ENCODE measurements around the gene EXOSC1.

EXOSC1 gene

GRCh38 chr10:97451605-97452004, 5.8 kb upstream of the EXOSC1 start:
- Histone ChIP-seq H3K9me3 (ENCODE audit: control extremely low read depth in 1 of 5, control insufficient read depth in 4 of 5, insufficient read depth in 2 of 5, low read depth in 1 of 5, low read length in 4 of 5) (no peaks in the 10 kb centered on the region), H3K4me3 (ENCODE audit: control insufficient read depth in 1 of 7, extremely low read depth in 1 of 7, insufficient read depth in 4 of 7, low read depth in 2 of 7, low read length in 6 of 7) (no peak overlapping the region), H3K27ac (ENCODE audit: insufficient read depth in 1 of 2, low read depth in 1 of 2, low read length in 2 of 2, poor library complexity in 1 of 2, severe bottlenecking in 2 of 2) (no peak overlapping the region), H3K27me3 (replicated peaks in 2 of 5; ENCODE audit: control insufficient read depth in 4 of 5, insufficient read depth in 5 of 5, low read length in 4 of 5) (no peaks in the 10 kb centered on the region), H3K4me1 (ENCODE audit: control extremely low read depth in 1 of 4, control insufficient read depth in 4 of 4, insufficient read depth in 4 of 4, low read length in 3 of 4) (peaks cover 0 to 12% (median 7%) of the 10 kb centered on the region in 4 experiments), H3K36me3 (ENCODE audit: control insufficient read depth in 4 of 4, insufficient read depth in 4 of 4, low read length in 3 of 4) (peaks cover 14 to 66% (median 36%) of the 10 kb centered on the region in 4 experiments)
- POLR2A ChIA-PET: no interaction called here
- 99% methylated on average over 14 of the region's 17 CpGs for WGBS (ENCODE audit: insufficient coverage)
- CTCF ChIA-PET: interaction anchor here (1.7 to 3.3 kb wide), 2 partner anchors 11 to 43 kb away, joined by 5 to 18 read pairs; no protein-coding TSS in a partner anchor
- DNase-seq: no peak

- WGBS (ENCODE audit: insufficient coverage): 100% methylated on average over 1 of the region's 2 CpGs
- Histone ChIP-seq H3K9me3 (ENCODE audit: control extremely low read depth in 1 of 5, control insufficient read depth in 4 of 5, insufficient read depth in 2 of 5, low read depth in 1 of 5, low read length in 4 of 5) (no peaks in the 10 kb centered on the region), H3K27me3 (replicated peaks in 2 of 5; ENCODE audit: control insufficient read depth in 4 of 5, insufficient read depth in 5 of 5, low read length in 4 of 5) (no peaks in the 10 kb centered on the region), H3K4me1 (ENCODE audit: control extremely low read depth in 1 of 4, control insufficient read depth in 4 of 4, insufficient read depth in 4 of 4, low read length in 3 of 4) (peaks cover 0 to 17% (median 10%) of the 10 kb centered on the region in 4 experiments), H3K36me3 (ENCODE audit: control insufficient read depth in 4 of 4, insufficient read depth in 4 of 4, low read length in 3 of 4) (peaks cover 12 to 58% (median 29%) of the 10 kb centered on the region in 4 experiments), H3K27ac (ENCODE audit: insufficient read depth in 1 of 2, low read depth in 1 of 2, low read length in 2 of 2, poor library complexity in 1 of 2, severe bottlenecking in 2 of 2) (no peak overlapping the region), H3K4me3 (ENCODE audit: control insufficient read depth in 1 of 7, extremely low read depth in 1 of 7, insufficient read depth in 4 of 7, low read depth in 2 of 7, low read length in 6 of 7) (no peak overlapping the region)
- ChIA-PET CTCF (interaction anchor here (1.3 to 3.3 kb wide), 2 partner anchors 11 to 12 kb away, joined by 3 to 18 read pairs; no protein-coding TSS in a partner anchor), POLR2A (no interaction called here)
- no peak for DNase-seq
These were observed 5.0 kb upstream of the EXOSC1 start for GRCh38 chr10:97450828-97451227.

DNA sequence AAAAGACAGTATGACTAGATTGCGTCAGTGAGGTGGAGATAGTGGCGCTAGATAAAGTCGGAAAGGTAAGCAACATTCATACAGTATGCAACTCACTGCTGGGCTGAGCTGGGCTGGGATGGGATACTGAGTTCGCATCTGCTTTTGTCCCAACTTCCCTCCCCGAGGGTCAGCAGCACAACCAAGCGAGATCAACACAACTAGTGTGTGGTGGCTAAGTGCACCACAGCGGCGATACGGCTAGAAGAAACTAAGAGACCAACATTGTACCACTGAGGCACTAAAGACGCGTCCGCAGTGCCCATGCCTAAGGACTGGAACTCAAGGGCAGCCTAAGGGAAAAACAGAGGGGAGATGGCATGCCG, 467 bp downstream of the EXOSC1 start:
- H3K4me3 ChIP-seq (ENCODE audit: control insufficient read depth in 1 of 7, extremely low read depth in 1 of 7, insufficient read depth in 4 of 7, low read depth in 2 of 7, low read length in 6 of 7): peak overlapping the region; percentile 86 to 99 (median 92)
- POLR2A ChIA-PET: no interaction called here
- H3K27ac ChIP-seq (ENCODE audit: insufficient read depth in 1 of 2, low read depth in 1 of 2, low read length in 2 of 2, poor library complexity in 1 of 2, severe bottlenecking in 2 of 2): peak overlapping the region; percentile 64 to 79
- H3K4me1 ChIP-seq (ENCODE audit: control extremely low read depth in 1 of 4, control insufficient read depth in 4 of 4, insufficient read depth in 4 of 4, low read length in 3 of 4): peaks cover 9 to 30% (median 19%) of the 10 kb centered on the region in 4 experiments
- no peaks in the 10 kb centered on the region for H3K9me3 ChIP-seq (ENCODE audit: control extremely low read depth in 1 of 5, control insufficient read depth in 4 of 5, insufficient read depth in 2 of 5, low read depth in 1 of 5, low read length in 4 of 5)
- WGBS (ENCODE audit: insufficient coverage): 5% methylated on average over 11 of the region's 13 CpGs
- peaks cover 0 to 17% (median 11%) of the 10 kb centered on the region in 4 experiments for H3K36me3 ChIP-seq (ENCODE audit: control insufficient read depth in 4 of 4, insufficient read depth in 4 of 4, low read length in 3 of 4)
- no peak for DNase-seq
- H3K27me3 ChIP-seq (replicated peaks in 2 of 5; ENCODE audit: control insufficient read depth in 4 of 5, insufficient read depth in 5 of 5, low read length in 4 of 5): no peaks in the 10 kb centered on the region
- CTCF ChIA-PET: interaction anchor here (0.7 to 1.5 kb wide), 7 partner anchors 9 to 44 kb away, joined by 3 to 4 read pairs (median 3); partner anchors contain the start of gene RRP12

GRCh38 chr10:97444212-97444611, 1.6 kb downstream of the EXOSC1 start:
- ChIA-PET POLR2A (no interaction called here), CTCF (interaction anchor here (0.7 to 1.5 kb wide), 6 partner anchors 11 to 44 kb away, joined by 3 to 4 read pairs (median 4); no protein-coding TSS in a partner anchor)
- 100% methylated on average over 1 of the region's 1 CpG for WGBS (ENCODE audit: insufficient coverage)
- no peak for DNase-seq
- Histone ChIP-seq H3K27ac (ENCODE audit: insufficient read depth in 1 of 2, low read depth in 1 of 2, low read length in 2 of 2, poor library complexity in 1 of 2, severe bottlenecking in 2 of 2) (no peak overlapping the region), H3K4me3 (ENCODE audit: control insufficient read depth in 1 of 7, extremely low read depth in 1 of 7, insufficient read depth in 4 of 7, low read depth in 2 of 7, low read length in 6 of 7) (no peak overlapping the region), H3K4me1 (ENCODE audit: control extremely low read depth in 1 of 4, control insufficient read depth in 4 of 4, insufficient read depth in 4 of 4, low read length in 3 of 4) (peaks cover 9 to 30% (median 19%) of the 10 kb centered on the region in 4 experiments), H3K9me3 (ENCODE audit: control extremely low read depth in 1 of 5, control insufficient read depth in 4 of 5, insufficient read depth in 2 of 5, low read depth in 1 of 5, low read length in 4 of 5) (no peaks in the 10 kb centered on the region), H3K36me3 (ENCODE audit: control insufficient read depth in 4 of 4, insufficient read depth in 4 of 4, low read length in 3 of 4) (peaks cover 2 to 18% (median 15%) of the 10 kb centered on the region in 4 experiments), H3K27me3 (replicated peaks in 2 of 5; ENCODE audit: control insufficient read depth in 4 of 5, insufficient read depth in 5 of 5, low read length in 4 of 5) (no peaks in the 10 kb centered on the region)

- CTCF ChIA-PET: interaction anchor here (0.6 to 1.4 kb wide), 4 partner anchors 8 to 39 kb away, joined by 3 to 6 read pairs (median 3); no protein-coding TSS in a partner anchor
- WGBS (ENCODE audit: insufficient coverage): 100% methylated on average over 1 of the region's 1 CpG
- Histone ChIP-seq H3K36me3 (ENCODE audit: control insufficient read depth in 4 of 4, insufficient read depth in 4 of 4, low read length in 3 of 4) (peaks cover 2 to 30% (median 24%) of the 10 kb centered on the region in 4 experiments), H3K27me3 (replicated peaks in 2 of 5; ENCODE audit: control insufficient read depth in 4 of 5, insufficient read depth in 5 of 5, low read length in 4 of 5) (no peaks in the 10 kb centered on the region), H3K27ac (ENCODE audit: insufficient read depth in 1 of 2, low read depth in 1 of 2, low read length in 2 of 2, poor library complexity in 1 of 2, severe bottlenecking in 2 of 2) (no peak overlapping the region), H3K4me3 (ENCODE audit: control insufficient read depth in 1 of 7, extremely low read depth in 1 of 7, insufficient read depth in 4 of 7, low read depth in 2 of 7, low read length in 6 of 7) (no peak overlapping the region), H3K4me1 (ENCODE audit: control extremely low read depth in 1 of 4, control insufficient read depth in 4 of 4, insufficient read depth in 4 of 4, low read length in 3 of 4) (peaks cover 9 to 24% (median 19%) of the 10 kb centered on the region in 4 experiments), H3K9me3 (ENCODE audit: control extremely low read depth in 1 of 5, control insufficient read depth in 4 of 5, insufficient read depth in 2 of 5, low read depth in 1 of 5, low read length in 4 of 5) (no peaks in the 10 kb centered on the region)
- POLR2A ChIA-PET: no interaction called here
- no peak for DNase-seq
These were observed 3.5 kb downstream of the EXOSC1 start for GRCh38 chr10:97442277-97442676.

- WGBS (ENCODE audit: insufficient coverage): 100% methylated on average over 3 of the region's 6 CpGs
- H3K4me3 ChIP-seq (ENCODE audit: control insufficient read depth in 1 of 7, extremely low read depth in 1 of 7, insufficient read depth in 4 of 7, low read depth in 2 of 7, low read length in 6 of 7): no peak overlapping the region
- H3K36me3 ChIP-seq (ENCODE audit: control insufficient read depth in 4 of 4, insufficient read depth in 4 of 4, low read length in 3 of 4): peaks cover 13 to 71% (median 53%) of the 10 kb centered on the region in 4 experiments
- H3K27ac ChIP-seq (ENCODE audit: insufficient read depth in 1 of 2, low read depth in 1 of 2, low read length in 2 of 2, poor library complexity in 1 of 2, severe bottlenecking in 2 of 2): no peak overlapping the region
- CTCF ChIA-PET: interaction anchor here (1.1 kb wide), 1 partner anchor 10 kb away, joined by 3 read pairs; no protein-coding TSS in a partner anchor
- DNase-seq: no peak
- no peaks in the 10 kb centered on the region for H3K4me1 ChIP-seq (ENCODE audit: control extremely low read depth in 1 of 4, control insufficient read depth in 4 of 4, insufficient read depth in 4 of 4, low read length in 3 of 4)
- POLR2A ChIA-PET: no interaction called here
- H3K9me3 ChIP-seq (ENCODE audit: control extremely low read depth in 1 of 5, control insufficient read depth in 4 of 5, insufficient read depth in 2 of 5, low read depth in 1 of 5, low read length in 4 of 5): no peaks in the 10 kb centered on the region
- H3K27me3 ChIP-seq (replicated peaks in 2 of 5; ENCODE audit: control insufficient read depth in 4 of 5, insufficient read depth in 5 of 5, low read length in 4 of 5): no peaks in the 10 kb centered on the region
These were observed 10.6 kb downstream of the EXOSC1 start for GRCh38 chr10:97435211-97435610.

DNA sequence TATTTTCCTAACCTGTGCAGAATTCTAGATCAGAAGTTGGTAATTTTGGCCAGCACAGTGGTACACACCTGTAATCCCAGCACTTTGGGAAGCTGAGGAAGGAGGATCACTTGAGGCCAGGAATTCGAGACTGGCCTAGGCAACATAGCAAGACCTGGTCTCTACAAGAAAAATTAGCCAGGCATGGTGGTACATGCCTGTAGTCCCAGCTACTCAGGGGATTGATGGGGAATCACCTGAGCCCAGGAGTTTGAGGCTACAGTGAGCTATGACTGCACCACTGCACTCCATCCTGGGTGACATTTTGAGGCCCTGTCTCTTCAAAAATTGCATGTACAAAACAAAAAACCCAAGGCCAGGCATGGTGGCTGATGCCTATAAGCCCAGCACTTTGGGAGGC, 11.2 kb downstream of the EXOSC1 start:
- H3K9me3 ChIP-seq (ENCODE audit: control extremely low read depth in 1 of 5, control insufficient read depth in 4 of 5, insufficient read depth in 2 of 5, low read depth in 1 of 5, low read length in 4 of 5): no peaks in the 10 kb centered on the region
- 100% methylated on average over 1 of the region's 1 CpG for WGBS (ENCODE audit: insufficient coverage)
- H3K27me3 ChIP-seq (replicated peaks in 2 of 5; ENCODE audit: control insufficient read depth in 4 of 5, insufficient read depth in 5 of 5, low read length in 4 of 5): no peaks in the 10 kb centered on the region
- H3K36me3 ChIP-seq (ENCODE audit: control insufficient read depth in 4 of 4, insufficient read depth in 4 of 4, low read length in 3 of 4): peaks cover 11 to 70% (median 57%) of the 10 kb centered on the region in 4 experiments
- no peak for DNase-seq
- ChIA-PET CTCF (interaction anchor here (1.1 to 2.2 kb wide), 3 partner anchors 8 to 21 kb away, joined by 3 to 10 read pairs (median 3); no protein-coding TSS in a partner anchor), POLR2A (no interaction called here)
- H3K4me3 ChIP-seq (ENCODE audit: control insufficient read depth in 1 of 7, extremely low read depth in 1 of 7, insufficient read depth in 4 of 7, low read depth in 2 of 7, low read length in 6 of 7): no peak overlapping the region
- H3K27ac ChIP-seq (ENCODE audit: insufficient read depth in 1 of 2, low read depth in 1 of 2, low read length in 2 of 2, poor library complexity in 1 of 2, severe bottlenecking in 2 of 2): no peak overlapping the region
- H3K4me1 ChIP-seq (ENCODE audit: control extremely low read depth in 1 of 4, control insufficient read depth in 4 of 4, insufficient read depth in 4 of 4, low read length in 3 of 4): no peaks in the 10 kb centered on the region

Measured in common myeloid progenitor, CD34-positive (primary cell).